GM19397 (cell line): ENCODE measurements around the gene DENND1A.

ENCODE experiments used
- ATAC-seq: cut with Tn5 transposase; IDR thresholded peaks from one replicate; pipeline ENCODE4 v1.9.1; 2021; ENCODE audit warnings: mild to moderate bottlenecking, moderate library complexity; ENCODE audit not compliant: unreplicated experiment

DENND1A gene

DNA sequence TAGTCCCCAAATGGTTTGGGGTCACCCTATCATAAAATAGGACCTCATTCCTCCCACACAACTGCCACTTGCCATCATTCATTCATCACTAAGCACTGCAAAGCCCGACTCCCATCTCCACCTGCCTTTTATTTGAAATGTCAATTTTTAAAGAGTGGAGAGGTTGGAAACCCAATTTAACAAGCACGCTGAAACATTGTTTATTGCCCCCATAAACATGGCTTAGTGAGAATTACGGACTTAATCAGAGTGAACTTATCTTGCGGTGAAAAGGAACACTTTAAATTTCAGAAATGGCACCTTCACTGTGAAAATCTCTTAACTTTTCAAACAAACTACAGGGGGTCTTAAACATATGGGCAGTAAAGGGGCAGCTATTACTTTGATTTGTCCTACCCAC lies 332.9 kb downstream of the DENND1A start:
- ATAC-seq, result no peak

DNA sequence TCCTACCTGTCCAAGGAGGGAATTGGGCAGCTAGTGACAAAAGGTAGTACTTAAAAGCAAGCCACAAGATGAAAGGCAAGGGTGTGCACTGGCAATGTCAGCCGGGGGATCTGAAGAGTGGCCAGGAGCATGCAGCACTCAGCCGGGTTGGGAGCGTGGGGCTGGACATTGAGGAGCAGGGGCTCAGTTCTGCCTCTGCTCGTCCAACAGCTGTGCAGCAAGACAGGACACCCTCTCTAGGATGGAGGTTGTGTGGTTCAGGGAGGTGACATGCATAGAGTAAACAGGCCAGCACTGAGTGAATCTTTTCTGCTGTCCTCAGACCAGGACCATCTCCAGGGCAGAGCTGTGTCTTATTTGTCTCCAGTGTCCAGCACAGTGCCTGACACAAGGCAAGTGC lies 338.6 kb downstream of the DENND1A start:
- ATAC-seq, result no peak

DNA sequence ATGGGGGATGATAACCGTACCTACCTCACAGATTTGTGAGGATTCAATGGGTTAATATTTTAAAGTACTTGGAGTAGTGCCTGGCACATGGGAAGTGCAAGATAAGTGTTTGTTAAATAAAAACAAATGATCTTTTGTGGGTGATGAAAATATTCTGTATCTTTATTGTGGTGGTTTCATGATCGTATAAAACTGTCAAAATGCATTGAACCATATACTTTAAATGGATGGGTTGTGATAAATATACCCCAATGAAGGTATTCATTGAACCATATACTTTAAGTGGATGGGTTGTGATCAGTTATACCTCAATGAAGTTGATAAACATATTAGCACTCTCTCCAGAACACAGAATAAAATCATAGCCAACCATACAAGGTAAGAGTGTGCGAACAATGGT lies 339.4 kb downstream of the DENND1A start:
- no peak for ATAC-seq

DNA sequence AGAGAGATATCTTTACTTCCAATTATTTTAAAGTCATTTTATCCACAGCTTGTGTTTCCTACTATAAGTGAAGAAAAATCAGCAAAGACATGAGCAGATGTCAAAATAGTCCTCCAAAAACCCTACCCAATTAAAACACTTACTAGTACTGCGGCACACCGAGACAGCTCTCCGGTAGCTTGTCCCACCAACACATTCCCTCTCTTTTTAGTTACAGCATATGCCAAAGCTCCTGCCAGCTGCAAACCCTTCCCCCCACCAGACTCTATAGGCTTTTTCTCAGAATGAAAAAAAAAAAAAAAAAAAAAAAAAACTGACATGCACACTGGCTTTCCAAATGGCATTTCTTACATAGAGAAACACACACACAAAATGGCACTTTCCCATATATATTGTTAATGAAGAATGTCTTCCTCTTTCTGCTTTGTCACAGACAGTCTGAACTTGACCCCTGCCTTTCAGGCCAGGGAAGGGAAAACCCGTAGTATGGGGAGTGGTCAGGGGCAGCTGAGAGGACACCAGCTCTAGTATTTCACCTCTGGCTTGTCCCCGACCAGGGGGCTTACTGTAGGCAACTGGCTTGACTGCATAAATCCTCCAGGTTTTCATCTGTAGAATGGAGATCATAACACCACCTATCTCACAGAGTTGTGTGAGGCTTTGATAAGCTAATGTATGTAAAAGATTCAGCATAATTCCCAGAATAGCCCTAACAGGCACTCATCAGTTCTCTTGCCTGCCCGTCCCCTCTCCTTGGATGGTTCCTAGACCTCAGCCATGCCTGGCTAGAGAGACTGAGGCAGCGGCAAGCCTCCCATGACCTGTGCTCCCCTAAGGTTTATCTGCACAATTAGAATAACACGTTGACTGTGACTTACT lies 340.3 kb downstream of the DENND1A start:
- no peak for ATAC-seq

DNA sequence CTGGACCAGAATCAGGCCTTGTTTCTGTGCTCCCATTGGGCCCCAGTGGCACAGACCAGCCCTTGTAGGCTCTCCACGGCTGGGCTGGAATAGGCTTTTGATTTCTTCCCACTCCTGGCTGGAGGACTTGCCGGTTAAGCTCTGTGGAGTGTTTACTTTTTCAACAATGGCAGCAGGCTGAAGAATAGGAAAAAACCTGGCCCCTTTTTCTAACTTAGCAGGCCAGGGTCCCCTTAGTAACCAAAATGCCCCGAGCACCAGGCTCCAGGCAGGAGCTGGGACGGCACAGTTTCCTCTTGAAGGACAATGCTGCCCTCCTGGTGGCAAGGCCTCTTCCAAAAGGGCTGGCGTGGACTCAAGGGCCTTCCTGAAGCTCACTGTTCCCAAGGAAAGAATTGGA lies 343.7 kb downstream of the DENND1A start:
- ATAC-seq, result no peak

DNA sequence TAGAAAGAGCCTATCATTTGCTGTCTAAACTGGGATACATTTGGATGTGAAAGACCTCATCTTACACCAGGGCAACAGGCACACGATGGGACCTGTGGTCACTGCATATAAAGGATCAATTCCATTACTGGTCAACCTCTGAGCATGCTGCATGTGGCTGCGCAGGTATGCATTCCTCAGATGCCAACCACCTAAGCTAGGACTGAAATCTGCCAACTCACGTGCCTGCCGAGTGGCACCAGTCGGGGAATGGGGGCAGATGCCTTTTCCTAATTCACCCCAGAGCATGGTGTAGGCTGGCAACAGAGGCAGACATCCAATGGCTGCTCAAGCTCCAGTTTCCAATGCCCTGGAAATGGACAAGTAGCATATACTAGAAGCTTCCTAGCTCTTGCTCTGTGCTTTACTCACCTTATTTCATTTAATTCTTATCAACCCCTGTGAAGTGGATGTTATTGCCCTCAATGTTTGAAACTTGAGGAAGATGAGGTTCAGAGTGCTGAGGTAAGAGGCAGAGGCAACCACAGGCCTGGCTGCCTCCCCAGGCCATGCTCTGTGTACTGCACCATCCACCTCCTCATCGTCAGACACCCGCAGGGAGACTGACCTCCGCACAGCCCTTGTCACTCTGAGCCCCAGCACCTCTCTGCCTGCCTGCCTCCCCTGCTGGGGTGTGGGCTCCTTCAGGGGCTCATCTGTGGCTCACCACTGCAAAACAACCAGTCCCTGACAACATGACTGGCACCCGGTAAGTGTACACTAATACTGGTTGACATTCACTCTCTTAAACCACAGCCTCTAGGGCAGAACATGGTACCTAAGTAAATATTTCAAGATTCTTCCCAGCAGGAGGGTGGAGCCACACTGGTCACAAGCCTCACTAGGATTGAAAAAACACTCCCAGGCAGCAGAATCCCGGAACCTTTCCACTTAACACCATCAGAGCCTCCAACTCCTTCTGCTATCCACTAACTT lies 345.4 kb downstream of the DENND1A start:
- no peak for ATAC-seq

DNA sequence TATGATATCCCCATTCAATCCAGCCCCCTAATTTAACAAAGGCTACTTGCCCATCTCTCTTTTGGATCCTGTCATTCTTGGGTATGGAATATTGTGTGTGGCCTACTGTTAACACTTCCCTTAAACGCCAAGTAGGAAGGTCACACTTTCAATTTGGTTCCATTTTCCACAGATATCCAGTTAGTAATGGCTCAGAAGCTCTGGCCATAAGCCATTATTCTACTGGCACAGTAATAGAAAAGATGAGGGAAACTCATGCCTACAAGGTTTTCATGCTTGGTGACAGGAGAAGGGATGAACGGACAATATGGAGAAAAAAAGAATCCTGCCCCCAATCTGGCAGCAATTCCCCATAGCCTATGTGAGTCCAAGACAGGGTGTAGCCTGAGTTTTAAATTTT lies 346.3 kb downstream of the DENND1A start:
- no peak for ATAC-seq

DNA sequence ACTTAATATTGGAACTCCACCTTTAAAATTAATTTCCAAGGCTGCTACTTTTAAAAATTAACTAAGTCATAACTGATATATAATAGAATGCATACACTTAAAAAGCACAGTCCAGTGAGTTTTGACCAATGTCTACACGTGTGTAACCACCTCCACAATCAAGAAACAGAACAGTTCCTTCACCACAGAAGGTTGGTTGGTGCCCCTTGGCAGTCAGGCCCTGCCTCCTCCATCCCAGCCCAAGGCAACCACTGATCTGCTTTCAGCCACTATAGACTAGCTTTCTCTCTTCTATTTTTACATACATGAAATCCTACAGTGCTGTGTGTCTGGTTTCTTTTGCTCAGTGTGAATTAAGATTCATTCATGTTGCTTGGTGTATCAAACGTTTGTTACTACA lies 358.7 kb downstream of the DENND1A start:
- ATAC-seq, result peak; percentile 53

DNA sequence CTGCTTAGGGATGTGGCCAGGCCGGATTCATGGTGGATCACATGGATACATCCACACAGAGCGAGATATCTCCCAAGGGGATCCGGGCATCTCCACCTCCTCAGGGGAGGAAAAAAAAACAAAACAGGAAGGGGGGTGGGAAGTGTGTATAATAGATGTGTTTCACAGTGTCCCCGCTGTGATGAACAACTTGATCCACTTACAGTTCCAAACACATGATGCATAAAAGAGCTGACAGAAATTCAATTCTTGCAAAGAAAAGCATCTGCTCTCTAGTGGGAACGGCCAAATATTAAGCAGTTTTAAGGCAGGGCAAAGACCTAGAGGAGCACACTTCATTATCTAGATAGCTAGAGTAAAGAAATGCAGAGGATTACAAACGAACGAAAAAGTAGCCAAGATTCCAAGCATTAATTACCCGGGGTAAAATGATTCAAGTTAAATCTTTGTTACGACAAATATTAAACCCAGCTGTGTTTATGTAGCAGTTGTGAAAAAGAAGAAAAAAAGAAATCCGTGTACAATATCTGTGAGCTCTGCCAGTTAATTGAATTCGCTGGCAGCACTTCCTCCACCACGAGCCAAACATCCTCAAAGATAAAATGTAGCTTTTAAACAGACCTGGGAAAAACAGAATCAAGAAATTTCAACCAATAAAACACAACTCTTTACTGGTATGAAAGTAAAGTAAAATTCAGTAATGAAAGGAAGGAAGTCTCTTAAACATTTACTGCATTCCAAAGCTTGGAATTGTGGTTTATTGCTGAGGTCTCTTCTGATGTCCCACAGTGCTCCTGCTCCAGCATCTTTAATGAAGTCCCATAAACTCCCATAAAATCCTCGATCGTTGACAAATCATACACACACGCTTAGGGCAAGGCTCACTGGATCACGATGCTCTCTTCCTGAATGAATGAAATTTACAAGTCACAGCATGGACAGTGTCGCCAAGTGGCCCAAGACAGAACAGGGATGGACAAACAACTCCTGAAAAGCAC lies 360.9 kb downstream of the DENND1A start:
- no peak for ATAC-seq

DNA sequence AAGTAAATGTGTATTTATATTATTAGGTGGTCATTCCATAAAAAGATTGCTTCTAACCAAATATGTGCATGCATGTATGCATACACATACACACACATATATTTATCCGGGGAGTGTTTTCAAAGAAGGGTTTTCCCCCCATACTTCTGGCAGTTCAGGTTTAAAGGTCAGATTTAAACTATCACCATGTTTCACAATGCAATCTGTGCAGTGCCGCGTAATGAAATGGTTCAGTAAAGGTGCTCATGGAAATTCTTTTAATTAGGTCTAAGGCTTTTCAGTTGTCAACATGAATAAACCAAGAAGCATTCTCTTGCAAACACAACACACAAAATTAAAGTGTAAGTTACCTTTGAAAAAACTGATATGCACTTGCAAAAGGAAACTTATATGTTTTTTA lies 362.9 kb downstream of the DENND1A start:
- no peak for ATAC-seq

DNA sequence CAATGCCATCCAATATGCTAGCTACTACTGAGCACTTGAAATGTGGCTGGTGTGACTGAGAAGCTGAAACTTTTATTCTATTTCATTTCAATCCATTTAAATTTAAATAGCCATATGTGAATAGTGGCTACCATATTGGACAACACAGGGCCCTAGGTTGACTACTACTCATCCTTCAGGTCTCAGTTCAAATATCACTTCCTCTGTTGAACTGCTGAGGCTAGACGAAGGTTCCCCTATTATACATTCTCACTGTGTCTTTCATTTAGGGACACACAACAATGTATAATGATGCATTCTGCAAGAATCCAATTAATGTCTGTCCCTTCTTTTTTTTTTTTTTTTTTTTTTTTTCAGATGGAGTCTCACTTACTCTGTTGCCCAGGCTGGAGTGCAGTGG lies 365.3 kb downstream of the DENND1A start:
- no peak for ATAC-seq

DNA sequence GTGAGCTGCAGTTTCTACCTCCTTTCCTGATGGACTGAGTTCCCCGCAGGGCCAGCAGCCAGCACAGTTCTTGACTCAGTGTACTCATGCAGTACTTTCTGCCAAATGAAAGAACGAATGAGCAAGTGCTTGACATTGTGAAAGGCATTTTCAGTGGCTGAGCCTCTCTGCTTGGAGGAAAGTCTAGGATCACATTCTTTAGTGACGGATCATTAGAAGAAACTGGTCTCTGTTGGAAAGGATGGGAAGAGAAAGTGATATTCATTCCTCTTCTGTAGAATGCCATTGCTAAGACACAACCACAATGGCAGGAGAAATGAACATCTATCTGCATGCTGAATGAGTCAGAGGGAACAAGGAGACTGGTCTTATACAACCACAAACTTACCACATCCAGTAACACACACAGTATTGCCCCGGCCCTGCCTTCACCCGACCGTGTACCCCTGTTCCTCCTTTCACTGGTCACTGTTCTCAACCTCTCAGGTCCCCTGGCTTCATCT lies 367.0 kb downstream of the DENND1A start:
- no peak for ATAC-seq

DNA sequence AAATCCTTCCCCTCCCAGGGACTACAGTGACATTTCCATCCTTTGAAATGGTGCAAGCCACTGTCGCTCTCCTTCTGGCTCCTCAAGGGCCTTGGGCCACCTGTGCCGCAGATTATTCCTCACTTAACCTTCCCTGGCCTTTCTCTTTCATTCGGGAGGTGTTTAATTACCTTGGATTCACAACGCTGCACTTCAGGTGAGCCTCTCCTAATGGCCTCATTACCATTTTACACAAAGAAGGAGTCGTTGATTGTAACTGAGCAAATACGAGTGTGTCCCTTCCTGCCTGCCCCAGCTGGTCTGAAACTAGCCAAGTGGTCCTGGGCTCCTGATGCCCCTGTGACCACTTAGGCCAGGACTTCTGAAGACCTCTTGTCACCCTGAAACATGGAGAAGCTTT lies 368.9 kb downstream of the DENND1A start:
- ATAC-seq, result no peak

DNA sequence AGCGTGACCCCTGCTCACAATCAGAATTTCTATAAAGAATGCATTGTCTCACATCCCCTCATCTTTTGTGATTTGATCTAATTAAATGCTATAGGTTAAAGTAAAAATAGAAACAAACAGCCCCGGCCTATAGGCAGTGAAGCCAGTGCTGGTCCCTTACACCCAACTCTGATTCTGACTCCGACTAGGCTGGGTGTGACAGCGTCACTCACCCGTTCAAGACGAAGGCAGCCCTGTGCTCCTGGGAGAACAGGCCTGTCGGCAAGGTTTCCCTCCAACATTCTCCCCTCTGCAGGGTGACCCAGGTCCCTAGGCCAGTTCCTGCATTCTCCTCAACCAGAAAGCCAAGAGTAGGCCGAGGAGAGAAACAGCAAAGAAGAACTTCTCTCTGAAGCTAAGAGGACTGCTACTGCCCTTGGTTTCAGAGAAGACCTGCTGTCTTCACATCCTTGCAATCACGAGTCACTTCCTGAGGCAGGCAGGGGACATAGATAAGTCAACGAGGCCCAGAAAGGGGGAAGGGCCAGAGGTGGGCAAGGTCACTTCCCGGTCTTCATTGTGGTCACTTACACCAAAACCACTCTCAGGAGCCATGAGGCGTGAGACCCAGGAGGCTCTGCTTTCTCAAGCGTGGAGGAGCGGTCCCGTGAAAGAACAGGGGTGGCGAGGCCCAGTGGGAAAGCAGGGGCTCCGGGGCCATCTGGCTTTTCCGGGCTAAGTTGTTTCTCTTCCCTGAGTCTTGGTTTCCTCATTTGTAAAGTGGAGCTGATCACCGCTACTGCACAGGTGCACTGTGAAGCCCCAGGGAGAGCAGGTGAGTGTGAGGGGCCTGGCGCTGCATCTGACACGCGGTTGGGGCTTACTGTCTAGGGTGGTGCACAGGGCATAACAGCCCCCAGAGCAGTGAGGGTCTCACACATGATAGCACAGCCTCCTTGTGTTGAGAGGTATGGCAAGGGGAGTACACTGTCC lies 373.2 kb downstream of the DENND1A start:
- no peak for ATAC-seq

DNA sequence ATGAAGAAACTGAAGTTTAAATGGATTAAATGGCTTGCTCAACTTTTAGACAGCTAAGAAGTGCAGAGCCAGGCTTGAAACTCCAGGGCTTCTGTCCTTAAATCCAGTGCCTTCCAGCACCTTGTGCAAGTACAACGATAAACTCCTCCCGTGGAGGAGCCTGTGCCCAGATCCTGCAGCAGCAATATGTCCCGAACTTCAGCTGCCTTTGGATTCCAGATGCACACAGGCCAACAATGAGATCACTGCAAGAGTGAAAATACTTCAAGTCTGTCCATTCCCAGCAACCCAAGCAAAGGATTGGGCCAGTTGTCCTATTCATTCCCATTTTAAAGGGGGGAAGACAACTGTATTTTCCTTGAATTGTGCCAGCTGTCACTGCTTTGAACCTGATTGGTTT lies 374.3 kb downstream of the DENND1A start:
- no peak for ATAC-seq

DNA sequence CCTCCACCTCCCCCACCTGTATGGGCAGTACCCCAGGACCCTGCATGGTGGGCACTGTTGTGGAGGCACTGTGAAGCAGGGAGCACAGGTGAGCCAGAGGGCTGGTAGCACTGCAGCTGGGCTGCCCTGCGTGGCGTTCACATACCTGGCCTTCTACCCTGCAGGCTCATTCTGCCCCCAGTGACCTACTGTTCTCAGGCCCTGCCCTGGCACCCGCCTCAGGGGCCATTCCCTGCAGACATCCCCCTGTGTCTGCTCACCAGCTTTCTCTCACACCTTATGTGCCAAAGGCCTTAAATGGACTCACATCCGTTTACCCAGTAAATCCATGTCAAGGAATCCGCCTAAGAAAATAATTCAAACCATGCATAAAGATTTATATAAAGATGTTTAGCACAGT lies 377.4 kb downstream of the DENND1A start:
- no peak for ATAC-seq

DNA sequence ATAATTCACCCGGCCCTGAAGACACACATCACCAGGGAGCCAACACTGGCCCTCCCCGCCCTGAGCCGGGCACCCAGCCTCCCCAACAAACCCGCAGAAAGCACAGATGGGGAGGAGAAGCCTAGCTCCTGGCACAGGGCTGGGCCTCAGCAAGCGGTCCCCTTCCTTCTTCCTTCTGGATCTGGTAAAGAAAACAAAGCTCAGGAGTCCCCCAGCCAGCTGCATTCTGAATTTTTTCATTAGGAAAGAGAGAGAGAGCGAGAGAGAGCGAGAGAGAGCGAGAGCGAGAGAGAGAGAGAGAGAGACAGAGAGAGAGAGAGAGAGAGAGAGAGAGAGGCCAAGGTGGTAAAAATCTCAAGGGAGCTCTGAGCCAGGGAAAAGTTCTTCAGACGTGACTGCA lies 378.2 kb downstream of the DENND1A start:
- no peak for ATAC-seq

DNA sequence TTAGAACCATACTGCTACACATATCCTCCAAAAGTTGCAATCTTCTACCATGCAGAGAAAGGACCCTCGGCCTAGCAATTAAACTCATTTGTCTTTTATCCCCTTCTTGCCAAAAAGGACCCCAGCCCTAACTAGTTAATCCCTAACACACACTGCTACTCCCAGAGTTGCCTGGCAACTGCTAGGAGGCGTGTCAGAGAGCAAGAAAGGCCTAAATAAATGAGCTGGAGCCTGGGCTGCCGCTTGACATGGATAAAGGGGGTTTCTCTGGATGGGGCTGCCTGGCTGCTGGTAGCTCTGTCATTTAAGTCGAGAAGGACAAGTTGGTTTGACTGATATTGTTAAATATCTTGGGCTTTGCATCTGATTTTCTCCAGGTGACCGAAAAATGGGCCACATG lies 379.1 kb downstream of the DENND1A start:
- ATAC-seq, result no peak

DNA sequence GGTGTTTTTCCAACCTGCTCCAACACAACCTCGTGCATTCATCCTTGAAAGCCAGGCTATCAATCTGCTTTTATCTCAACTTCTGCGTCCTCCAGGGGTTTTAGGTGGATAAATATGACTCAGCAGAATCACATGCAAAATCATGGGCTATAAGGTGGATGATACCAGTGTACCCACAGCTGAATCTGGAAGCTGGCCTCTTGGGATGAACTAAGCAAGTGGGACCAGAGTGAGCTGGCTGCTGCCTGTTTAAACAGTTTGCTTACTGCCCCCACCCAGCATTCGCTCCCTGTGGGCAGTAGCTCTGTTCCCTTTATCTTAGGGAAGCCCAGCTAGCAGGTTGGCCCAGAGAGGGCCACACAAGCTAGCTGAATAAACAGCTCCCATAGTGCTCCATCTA lies 379.9 kb downstream of the DENND1A start:
- ATAC-seq, result no peak
